ENCODE results near the gene GADL1. TPM values are rescaled to one million over a fixed set of nuclear protein-coding genes. Genes with fewer than 3 reads are reported as not detected.

Gene GADL1
- total RNA-seq, 1 donor from 2014 or later = not detected

GRCh38 chr3:30862004-30862403 is 32.5 kb downstream of the GADL1 start:
- Histone ChIP-seq H3K9me3 (no peaks in the 10 kb centered on the region), H3K4me3 (no peak overlapping the region), H3K27me3 (no peaks in the 10 kb centered on the region), H3K36me3 (no peaks in the 10 kb centered on the region), H3K4me1 (peaks cover 0 to 3% of the 10 kb centered on the region in 2 donors), H3K27ac (no peak overlapping the region)
- intact Hi-C loops (cut with DNase I) = no loop called here
- DNase-seq (ENCODE audit: low spot score in 2 of 2) = no peak
- TF ChIP-seq CTCF (IDR thresholded peaks at IDR 0.05) = no peak

GRCh38 chr3:30858894-30859389 is 35.5 kb downstream of the GADL1 start:
- no peak overlapping the region for H3K27ac ChIP-seq
- peaks cover 0 to 1% of the 10 kb centered on the region in 2 donors for H3K4me1 ChIP-seq
- no peak for TF ChIP-seq CTCF (IDR thresholded peaks at IDR 0.05)
- H3K27me3 ChIP-seq = no peaks in the 10 kb centered on the region
- no peaks in the 10 kb centered on the region for H3K36me3 ChIP-seq
- DNase-seq (ENCODE audit: low spot score in 2 of 2) = no peak
- H3K4me3 ChIP-seq = no peak overlapping the region
- intact Hi-C loops (cut with DNase I) = no loop called here
- H3K9me3 ChIP-seq = no peaks in the 10 kb centered on the region

GRCh38 chr3:30855400-30856292 is 38.8 kb downstream of the GADL1 start:
- no peaks in the 10 kb centered on the region for H3K9me3 ChIP-seq
- no peak for TF ChIP-seq CTCF (IDR thresholded peaks at IDR 0.05)
- H3K4me3 ChIP-seq = no peak overlapping the region
- H3K27me3 ChIP-seq = no peaks in the 10 kb centered on the region
- intact Hi-C loops (cut with DNase I) = no loop called here
- no peaks in the 10 kb centered on the region for H3K4me1 ChIP-seq
- H3K36me3 ChIP-seq = no peaks in the 10 kb centered on the region
- H3K27ac ChIP-seq = no peak overlapping the region
- no peak for DNase-seq (ENCODE audit: low spot score in 2 of 2)

GRCh38 chr3:30852833-30853232 is 41.6 kb downstream of the GADL1 start:
- DNase-seq (ENCODE audit: low spot score in 2 of 2) = no peak
- intact Hi-C loops (cut with DNase I) = no loop called here
- Histone ChIP-seq H3K27me3 (no peaks in the 10 kb centered on the region), H3K9me3 (no peaks in the 10 kb centered on the region), H3K4me3 (no peak overlapping the region), H3K27ac (no peak overlapping the region), H3K4me1 (no peaks in the 10 kb centered on the region), H3K36me3 (no peaks in the 10 kb centered on the region)
- no peak for TF ChIP-seq CTCF (IDR thresholded peaks at IDR 0.05)

GRCh38 chr3:30848087-30848779 is 46.2 kb downstream of the GADL1 start:
- Histone ChIP-seq H3K27me3 (no peaks in the 10 kb centered on the region), H3K4me3 (no peak overlapping the region), H3K9me3 (no peaks in the 10 kb centered on the region), H3K36me3 (no peaks in the 10 kb centered on the region), H3K4me1 (no peaks in the 10 kb centered on the region), H3K27ac (no peak overlapping the region)
- DNase-seq (ENCODE audit: low spot score in 2 of 2) = no peak
- no peak for TF ChIP-seq CTCF (IDR thresholded peaks at IDR 0.05)
- intact Hi-C loops (cut with DNase I) = no loop called here
